ENCODE data around the gene HACD2.

DNA sequence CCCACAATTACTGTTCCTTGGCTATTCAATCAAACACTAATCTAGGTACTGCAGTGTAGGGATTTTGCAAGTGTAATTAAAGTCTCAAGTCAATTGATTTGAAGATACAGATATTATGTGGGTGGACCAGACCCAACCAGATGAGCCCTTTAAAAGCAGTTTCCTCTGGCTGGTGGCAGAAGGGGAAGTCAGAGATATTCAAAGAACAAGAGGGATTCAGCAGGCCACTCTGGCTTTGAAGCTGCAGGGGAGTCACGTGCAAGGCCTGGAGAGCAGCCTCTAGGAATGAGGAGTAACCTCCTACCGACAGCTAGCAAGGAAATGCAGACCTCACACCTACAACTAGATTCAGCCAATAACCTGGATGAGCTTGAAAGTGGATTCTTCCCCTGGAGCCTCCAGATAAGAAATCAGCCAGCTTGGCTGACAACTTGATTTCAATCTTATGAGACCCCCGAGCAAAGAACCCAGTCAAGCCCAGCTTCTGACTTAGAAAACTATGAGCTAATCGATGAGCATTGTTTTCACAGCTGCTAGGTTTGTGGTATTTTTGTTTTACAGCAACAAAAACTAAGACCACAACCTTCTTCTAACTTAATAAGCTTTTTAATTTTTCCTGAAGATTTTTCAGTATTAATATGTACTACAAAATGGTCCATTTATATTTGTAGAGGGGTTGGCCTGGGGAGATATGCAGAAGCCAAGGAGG is 13.4 kb downstream of the HACD2 start:
- TF ChIP-seq, protein P1, sequence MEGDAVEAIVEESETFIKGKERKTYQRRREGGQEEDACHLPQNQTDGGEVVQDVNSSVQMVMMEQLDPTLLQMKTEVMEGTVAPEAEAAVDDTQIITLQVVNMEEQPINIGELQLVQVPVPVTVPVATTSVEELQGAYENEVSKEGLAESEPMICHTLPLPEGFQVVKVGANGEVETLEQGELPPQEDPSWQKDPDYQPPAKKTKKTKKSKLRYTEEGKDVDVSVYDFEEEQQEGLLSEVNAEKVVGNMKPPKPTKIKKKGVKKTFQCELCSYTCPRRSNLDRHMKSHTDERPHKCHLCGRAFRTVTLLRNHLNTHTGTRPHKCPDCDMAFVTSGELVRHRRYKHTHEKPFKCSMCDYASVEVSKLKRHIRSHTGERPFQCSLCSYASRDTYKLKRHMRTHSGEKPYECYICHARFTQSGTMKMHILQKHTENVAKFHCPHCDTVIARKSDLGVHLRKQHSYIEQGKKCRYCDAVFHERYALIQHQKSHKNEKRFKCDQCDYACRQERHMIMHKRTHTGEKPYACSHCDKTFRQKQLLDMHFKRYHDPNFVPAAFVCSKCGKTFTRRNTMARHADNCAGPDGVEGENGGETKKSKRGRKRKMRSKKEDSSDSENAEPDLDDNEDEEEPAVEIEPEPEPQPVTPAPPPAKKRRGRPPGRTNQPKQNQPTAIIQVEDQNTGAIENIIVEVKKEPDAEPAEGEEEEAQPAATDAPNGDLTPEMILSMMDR (IDR thresholded peaks at IDR 0.05): no peak
- TF ChIP-seq, protein P2, sequence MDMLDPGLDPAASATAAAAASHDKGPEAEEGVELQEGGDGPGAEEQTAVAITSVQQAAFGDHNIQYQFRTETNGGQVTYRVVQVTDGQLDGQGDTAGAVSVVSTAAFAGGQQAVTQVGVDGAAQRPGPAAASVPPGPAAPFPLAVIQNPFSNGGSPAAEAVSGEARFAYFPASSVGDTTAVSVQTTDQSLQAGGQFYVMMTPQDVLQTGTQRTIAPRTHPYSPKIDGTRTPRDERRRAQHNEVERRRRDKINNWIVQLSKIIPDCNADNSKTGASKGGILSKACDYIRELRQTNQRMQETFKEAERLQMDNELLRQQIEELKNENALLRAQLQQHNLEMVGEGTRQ (IDR thresholded peaks at IDR 0.05; ENCODE audit: borderline replicate concordance, low read depth, low read length): no peak
- TF ChIP-seq EZH2phosphoT487 (IDR thresholded peaks at IDR 0.05; ENCODE audit: borderline replicate concordance, low read depth) (no peak), POLR2AphosphoS5 (IDR thresholded peaks at IDR 0.05; ENCODE audit: low read depth, low read length) (no peak), TEAD4 (IDR thresholded peaks at IDR 0.05; ENCODE audit: borderline replicate concordance, insufficient read depth) (no peak), EP300 (IDR thresholded peaks at IDR 0.05; ENCODE audit: borderline replicate concordance in 1 of 2, low read depth in 1 of 2, low read length in 1 of 2) (no peak), TCF12 (IDR thresholded peaks at IDR 0.05) (no peak), MXI1 (IDR thresholded peaks at IDR 0.05; ENCODE audit: low read depth, low read length) (no peak), YY1 (IDR thresholded peaks at IDR 0.05; ENCODE audit: low read depth) (no peak)

All from SK-N-SH (cell line).